Glutamatergic neuron (in vitro differentiated cells): ENCODE measurements around the gene CLN5. TPM values are rescaled to one million over a fixed set of nuclear protein-coding genes. Genes with fewer than 3 reads are reported as not detected.

ENCODE experiments used
- DNase-seq: peaks from one replicate; pipeline ENCODE4 v3.0.0; 2022
- H3K27ac Mint-ChIP-seq: one replicate; pipeline ENCODE4 v1.8.0; 2020; ENCODE audit warnings: mild to moderate bottlenecking, mixed read lengths, inconsistent platforms; ENCODE audit not compliant: unreplicated experiment
- H3K27me3 Mint-ChIP-seq: one replicate; pipeline ENCODE4 v1.8.0; 2020; ENCODE audit warnings: mild to moderate bottlenecking, moderate library complexity, mixed read lengths, inconsistent platforms; ENCODE audit not compliant: unreplicated experiment
- H3K36me3 Mint-ChIP-seq: one replicate; pipeline ENCODE4 v1.8.0; 2020; ENCODE audit warnings: mild to moderate bottlenecking, mixed read lengths, inconsistent platforms; ENCODE audit not compliant: unreplicated experiment
- H3K4me1 Mint-ChIP-seq: one replicate; pipeline ENCODE4 v1.8.0; 2020; ENCODE audit warnings: mild to moderate bottlenecking, low read depth, mixed read lengths, inconsistent platforms; ENCODE audit not compliant: unreplicated experiment
- H3K4me3 Mint-ChIP-seq: one replicate; pipeline ENCODE4 v1.8.0; 2020; ENCODE audit warnings: mild to moderate bottlenecking, mixed read lengths, inconsistent platforms; ENCODE audit not compliant: unreplicated experiment
- H3K9me3 Mint-ChIP-seq: one replicate; pipeline ENCODE4 v1.8.0; 2020; ENCODE audit warnings: mild to moderate bottlenecking, moderate library complexity, mixed read lengths, inconsistent platforms; ENCODE audit not compliant: unreplicated experiment
- total RNA-seq: library from RNA; stranded (reverse); fragmentation: NEBNext Ultra II Directional; extraction: Animal tissue kit (Norgen Biotek cat#: 25700); gene quantifications from one replicate; pipeline ENCODE4 v1.2.1, GENCODE V29; 2021; ENCODE audit not compliant: unreplicated experiment
- TF ChIP-seq, protein P1 (sequence below): fragments of 200-600 bp; sonication (generic); IDR thresholded peaks from one replicate; pipeline ENCODE4 v1.5.0; 2021; ENCODE audit not compliant: partially characterized antibody, unreplicated experiment

Gene CLN5
- total RNA-seq, 1 donor from 2014 or later = 14.6 TPM

GRCh38 chr13:76950101-76950500 is 41.8 kb upstream of the CLN5 start:
- H3K9me3 Mint-ChIP-seq = peaks cover 3% of the 10 kb centered on the region
- no peak overlapping the region for H3K27ac Mint-ChIP-seq
- no peak for DNase-seq
- no peaks in the 10 kb centered on the region for H3K4me1 Mint-ChIP-seq
- H3K36me3 Mint-ChIP-seq = no peaks in the 10 kb centered on the region
- no peak overlapping the region for H3K4me3 Mint-ChIP-seq
- peaks cover 4% of the 10 kb centered on the region for H3K27me3 Mint-ChIP-seq
- TF ChIP-seq, protein P1, sequence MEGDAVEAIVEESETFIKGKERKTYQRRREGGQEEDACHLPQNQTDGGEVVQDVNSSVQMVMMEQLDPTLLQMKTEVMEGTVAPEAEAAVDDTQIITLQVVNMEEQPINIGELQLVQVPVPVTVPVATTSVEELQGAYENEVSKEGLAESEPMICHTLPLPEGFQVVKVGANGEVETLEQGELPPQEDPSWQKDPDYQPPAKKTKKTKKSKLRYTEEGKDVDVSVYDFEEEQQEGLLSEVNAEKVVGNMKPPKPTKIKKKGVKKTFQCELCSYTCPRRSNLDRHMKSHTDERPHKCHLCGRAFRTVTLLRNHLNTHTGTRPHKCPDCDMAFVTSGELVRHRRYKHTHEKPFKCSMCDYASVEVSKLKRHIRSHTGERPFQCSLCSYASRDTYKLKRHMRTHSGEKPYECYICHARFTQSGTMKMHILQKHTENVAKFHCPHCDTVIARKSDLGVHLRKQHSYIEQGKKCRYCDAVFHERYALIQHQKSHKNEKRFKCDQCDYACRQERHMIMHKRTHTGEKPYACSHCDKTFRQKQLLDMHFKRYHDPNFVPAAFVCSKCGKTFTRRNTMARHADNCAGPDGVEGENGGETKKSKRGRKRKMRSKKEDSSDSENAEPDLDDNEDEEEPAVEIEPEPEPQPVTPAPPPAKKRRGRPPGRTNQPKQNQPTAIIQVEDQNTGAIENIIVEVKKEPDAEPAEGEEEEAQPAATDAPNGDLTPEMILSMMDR = no peak

DNA sequence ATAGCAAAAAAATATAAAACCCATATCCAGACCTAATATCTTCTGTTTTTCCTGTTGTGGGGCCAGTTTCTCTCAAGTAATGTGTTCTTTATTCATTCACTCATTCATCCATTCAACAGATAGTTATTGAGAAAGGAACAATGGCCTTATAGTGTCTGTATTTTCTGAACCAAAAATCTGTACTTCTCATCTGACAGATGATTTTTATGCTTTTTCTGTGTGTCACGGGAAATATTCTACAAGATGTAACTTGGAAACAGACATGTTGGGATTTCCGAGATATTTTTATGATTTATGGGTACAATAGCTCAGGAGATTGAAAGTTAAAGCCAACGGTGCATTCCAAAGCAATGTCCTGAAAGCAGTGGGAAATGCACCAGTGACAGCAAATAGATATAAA is 37.9 kb upstream of the CLN5 start:
- H3K27me3 Mint-ChIP-seq = peaks cover 6% of the 10 kb centered on the region
- no peaks in the 10 kb centered on the region for H3K4me1 Mint-ChIP-seq
- H3K4me3 Mint-ChIP-seq = no peak overlapping the region
- TF ChIP-seq, protein P1 = no peak
- H3K27ac Mint-ChIP-seq = no peak overlapping the region
- peaks cover 9% of the 10 kb centered on the region for H3K36me3 Mint-ChIP-seq
- peaks cover 10% of the 10 kb centered on the region for H3K9me3 Mint-ChIP-seq
- DNase-seq = no peak

- TF ChIP-seq, protein P1 = no peak
- Mint-ChIP-seq H3K27me3 (peaks cover 6% of the 10 kb centered on the region), H3K4me1 (no peaks in the 10 kb centered on the region), H3K36me3 (peaks cover 9% of the 10 kb centered on the region), H3K4me3 (no peak overlapping the region), H3K9me3 (peaks cover 10% of the 10 kb centered on the region), H3K27ac (no peak overlapping the region)
- DNase-seq = no peak
Observed at GRCh38 chr13:76954538-76954937, 37.3 kb upstream of the CLN5 start.

GRCh38 chr13:76955193-76955592 is 36.7 kb upstream of the CLN5 start:
- Mint-ChIP-seq H3K4me1 (no peaks in the 10 kb centered on the region), H3K27me3 (peaks cover 6% of the 10 kb centered on the region), H3K36me3 (peaks cover 12% of the 10 kb centered on the region), H3K4me3 (no peak overlapping the region), H3K9me3 (peaks cover 12% of the 10 kb centered on the region), H3K27ac (no peak overlapping the region)
- TF ChIP-seq, protein P1 = no peak
- DNase-seq = no peak

DNA sequence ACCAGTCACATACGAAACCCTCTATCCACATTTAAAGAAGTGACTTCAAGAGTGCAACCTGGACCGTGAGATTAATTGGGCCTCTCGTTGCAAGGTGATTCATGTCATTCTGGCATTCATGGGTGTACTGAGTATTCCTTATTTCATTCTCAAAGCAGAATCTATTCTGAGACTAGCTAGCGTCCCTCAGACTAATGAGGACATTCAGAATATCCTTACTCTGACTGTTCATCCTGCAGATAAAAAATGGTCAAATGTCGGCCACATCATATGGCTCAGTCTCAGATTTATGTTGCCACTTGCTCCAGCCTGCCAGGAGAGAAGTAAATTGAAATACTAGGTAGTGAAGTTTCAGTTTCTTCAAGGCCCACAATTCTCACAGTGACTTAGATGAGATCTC is 36.2 kb upstream of the CLN5 start:
- peaks cover 17% of the 10 kb centered on the region for H3K36me3 Mint-ChIP-seq
- DNase-seq = no peak
- H3K4me3 Mint-ChIP-seq = no peak overlapping the region
- no peaks in the 10 kb centered on the region for H3K4me1 Mint-ChIP-seq
- TF ChIP-seq, protein P1 = no peak
- peaks cover 6% of the 10 kb centered on the region for H3K27me3 Mint-ChIP-seq
- H3K27ac Mint-ChIP-seq = no peak overlapping the region
- peaks cover 15% of the 10 kb centered on the region for H3K9me3 Mint-ChIP-seq
